Right renal cortex interstitium (tissue), 3 donors: Measurements from ENCODE around the gene PIK3R2. TPM values are rescaled to one million over a fixed set of nuclear protein-coding genes. Genes with fewer than 3 reads are reported as not detected.
A peak's percentile ranks its signal among the peaks of the same experiment; 100 is the strongest.

Experiments used
- DNase-seq, 3 donors: peaks; one replicate each; pipeline ENCODE4 v3.0.0-alpha.2; 2013; ENCODE audit warnings: low read depth in 3 of 3, low spot score in 2 of 3
- polyA plus RNA-seq, 3 donors: library from polyadenylated mRNA; unstranded; fragments of 120-200 nt; gene quantifications; one replicate each; pipeline ENCODE4 v1.2.1, GENCODE V29; 2013; ENCODE audit not compliant: insufficient read length in 3 of 3

PIK3R2 gene
- polyA plus RNA-seq, 3 donors, result 20.0 to 27.1 (median 26.7) TPM

DNA sequence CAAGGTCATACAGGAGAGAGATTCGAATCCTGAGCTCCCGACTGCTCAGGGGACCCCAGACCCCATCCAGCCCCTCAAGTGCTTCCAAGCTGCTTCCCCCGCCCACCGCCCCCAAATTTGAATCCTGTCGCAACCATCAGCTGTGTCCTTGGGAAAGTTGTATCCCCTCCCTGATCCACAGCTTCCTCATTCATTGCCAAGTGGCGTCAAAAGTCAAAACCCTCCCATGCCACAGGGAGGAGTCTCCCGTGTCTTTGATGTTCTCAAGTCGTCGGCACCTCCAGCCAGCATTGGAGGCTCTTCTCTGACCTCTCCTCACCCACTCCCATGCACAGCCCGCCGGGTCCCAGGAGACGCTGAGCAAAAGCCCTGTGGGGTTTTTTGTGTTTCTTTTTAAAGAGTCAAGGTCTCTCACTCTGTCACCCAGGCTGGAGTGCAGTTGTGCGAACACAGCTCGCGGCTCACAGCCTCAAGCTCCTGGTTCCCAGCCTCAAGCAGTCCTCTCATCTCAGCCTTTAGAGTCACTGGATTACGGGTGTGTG is 17.8 kb downstream of the PIK3R2 start:
- DNase-seq, result no peak

DNA sequence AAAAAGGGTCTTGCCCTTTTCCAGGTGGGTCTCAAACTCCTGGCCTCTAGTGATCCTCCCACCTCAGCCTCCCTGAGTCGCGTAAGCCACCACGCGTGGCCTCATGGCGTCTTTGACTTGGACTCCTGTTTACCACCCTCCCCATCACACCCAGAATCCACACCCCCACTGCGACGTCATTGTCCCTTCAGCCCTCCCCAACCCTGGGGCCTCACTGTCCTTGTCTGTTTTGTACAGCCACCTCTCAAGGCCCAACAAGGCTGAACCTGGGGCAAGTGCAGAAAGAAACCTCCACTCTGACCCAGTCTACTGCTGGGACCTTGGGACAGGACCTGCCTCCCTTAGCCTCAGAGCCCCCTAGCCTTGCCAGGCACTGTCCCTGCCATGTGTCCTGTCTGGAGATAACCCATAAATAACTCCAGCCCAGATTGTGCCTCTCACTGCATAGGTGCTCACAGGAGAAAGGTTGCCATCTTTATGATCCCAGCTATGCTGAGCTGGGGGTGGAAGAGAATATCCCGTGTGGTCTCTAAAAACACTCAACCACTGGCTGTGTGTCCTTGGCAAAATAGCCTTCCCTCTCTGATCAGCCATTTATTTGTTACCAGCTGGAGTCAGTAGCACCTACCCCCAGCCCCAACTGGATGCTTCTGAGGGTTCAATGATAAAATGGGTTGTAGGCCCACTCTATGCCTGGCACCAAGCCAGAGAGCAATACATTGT is 18.8 kb downstream of the PIK3R2 start:
- DNase-seq, result no peak

DNA sequence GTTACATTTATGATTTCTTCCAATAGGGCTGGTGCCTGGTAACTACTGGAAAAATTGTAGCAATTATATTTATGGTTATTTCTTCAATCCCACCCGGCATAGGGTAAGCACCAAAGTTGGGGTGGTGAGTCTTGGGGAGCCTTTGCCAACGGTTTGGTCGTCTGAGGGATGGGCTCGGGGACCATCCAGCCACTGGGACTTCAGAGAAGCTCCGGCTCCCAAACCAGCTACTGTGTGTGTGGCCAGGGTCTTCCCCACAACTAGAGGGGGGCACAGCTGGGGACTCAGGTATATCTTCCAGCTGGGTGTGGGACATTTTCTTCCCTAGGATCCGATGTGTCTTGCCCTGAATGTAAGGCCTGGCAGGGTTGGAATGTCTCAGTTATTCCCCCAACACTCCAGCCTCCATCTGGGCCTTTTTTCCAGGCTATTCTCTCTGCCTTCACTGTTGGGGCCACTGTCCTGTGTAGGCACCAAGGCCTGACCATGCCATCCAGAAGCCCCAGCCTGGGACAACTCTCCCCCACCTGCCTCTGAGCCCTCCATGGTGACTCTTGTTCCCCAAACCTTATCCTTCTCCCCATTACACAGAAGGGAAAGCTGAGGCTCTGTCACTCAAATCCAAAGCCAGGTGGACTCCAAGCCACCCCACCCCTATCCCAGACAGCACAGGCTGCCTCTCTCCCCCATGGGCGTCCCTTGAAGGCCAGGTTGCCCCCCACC is 19.5 kb downstream of the PIK3R2 start:
- no peak for DNase-seq

DNA sequence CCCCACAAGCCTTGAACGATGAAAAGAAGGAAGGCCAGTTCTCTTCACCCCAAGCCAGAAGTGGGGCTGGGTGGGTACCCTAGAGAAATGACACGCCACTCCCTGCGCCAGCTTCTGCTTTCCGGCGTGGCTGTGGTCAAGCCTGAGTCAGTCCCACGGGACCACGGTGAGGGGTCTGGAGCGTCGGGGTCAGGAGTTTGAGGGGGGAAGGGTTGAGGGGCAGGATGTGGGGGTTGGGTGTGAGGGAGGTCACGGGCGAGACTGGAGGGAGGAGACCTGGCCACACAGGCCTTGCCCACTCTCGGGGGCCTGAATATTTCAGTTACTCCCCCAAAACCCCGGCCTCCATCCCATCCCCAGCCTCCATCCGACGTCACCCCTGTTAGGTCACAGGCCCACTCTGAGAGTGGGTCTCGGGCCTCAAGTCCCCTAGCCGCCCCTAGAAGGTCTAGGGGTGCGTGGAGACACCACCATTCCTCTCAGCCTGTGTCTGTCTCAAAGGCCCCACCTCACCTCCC is 20.1 kb downstream of the PIK3R2 start:
- DNase-seq, result no peak

DNA sequence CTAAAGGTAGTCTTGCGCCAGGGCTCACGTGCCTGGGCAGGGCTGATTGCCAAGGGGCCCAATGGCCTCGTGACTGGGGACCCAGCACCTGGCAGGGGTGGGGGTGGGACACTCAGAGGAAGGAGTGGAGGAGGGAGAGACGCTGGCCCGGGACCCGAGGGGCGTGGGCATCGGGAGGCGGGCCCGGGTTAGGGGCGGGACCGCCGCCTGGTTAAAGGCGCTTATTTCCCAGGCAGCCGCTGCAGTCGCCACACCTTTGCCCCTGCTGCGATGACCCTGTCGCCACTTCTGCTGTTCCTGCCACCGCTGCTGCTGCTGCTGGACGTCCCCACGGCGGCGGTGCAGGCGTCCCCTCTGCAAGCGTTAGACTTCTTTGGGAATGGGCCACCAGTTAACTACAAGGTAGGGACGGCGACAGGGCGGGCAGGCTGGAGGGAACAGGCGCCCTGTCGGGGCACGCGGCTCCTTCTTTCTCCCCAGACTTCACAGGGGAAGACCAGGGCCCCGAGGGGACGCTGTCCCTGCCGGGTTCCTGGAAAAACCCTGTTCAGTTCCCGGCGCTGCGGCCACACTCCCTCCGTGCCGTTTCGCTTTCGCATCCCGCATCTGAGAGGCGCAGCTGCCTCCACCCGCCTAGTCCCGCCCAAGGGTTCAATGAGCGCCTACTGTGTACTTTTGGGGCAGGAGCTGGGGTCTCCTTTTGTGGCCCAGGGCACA is 20.8 kb downstream of the PIK3R2 start, which contains the start of gene IFI30:
TSS of gene IFI30 (plus strand) at position 242 of the 717 bp plus-strand sequence. CDS start at position 271, 29 bp downstream.
- DNase-seq, result no peak

DNA sequence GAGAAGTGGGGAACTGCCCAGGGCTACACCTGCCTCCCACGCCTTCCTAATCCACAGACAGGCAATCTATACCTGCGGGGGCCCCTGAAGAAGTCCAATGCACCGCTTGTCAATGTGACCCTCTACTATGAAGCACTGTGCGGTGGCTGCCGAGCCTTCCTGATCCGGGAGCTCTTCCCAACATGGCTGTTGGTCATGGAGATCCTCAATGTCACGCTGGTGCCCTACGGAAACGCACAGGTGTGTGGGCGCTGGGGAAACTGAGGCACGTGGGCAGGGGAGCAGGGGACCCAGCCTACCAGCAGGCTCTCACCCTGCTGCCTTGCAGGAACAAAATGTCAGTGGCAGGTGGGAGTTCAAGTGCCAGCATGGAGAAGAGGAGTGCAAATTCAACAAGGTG is 22.0 kb downstream of the PIK3R2 start:
- no peak for DNase-seq

DNA sequence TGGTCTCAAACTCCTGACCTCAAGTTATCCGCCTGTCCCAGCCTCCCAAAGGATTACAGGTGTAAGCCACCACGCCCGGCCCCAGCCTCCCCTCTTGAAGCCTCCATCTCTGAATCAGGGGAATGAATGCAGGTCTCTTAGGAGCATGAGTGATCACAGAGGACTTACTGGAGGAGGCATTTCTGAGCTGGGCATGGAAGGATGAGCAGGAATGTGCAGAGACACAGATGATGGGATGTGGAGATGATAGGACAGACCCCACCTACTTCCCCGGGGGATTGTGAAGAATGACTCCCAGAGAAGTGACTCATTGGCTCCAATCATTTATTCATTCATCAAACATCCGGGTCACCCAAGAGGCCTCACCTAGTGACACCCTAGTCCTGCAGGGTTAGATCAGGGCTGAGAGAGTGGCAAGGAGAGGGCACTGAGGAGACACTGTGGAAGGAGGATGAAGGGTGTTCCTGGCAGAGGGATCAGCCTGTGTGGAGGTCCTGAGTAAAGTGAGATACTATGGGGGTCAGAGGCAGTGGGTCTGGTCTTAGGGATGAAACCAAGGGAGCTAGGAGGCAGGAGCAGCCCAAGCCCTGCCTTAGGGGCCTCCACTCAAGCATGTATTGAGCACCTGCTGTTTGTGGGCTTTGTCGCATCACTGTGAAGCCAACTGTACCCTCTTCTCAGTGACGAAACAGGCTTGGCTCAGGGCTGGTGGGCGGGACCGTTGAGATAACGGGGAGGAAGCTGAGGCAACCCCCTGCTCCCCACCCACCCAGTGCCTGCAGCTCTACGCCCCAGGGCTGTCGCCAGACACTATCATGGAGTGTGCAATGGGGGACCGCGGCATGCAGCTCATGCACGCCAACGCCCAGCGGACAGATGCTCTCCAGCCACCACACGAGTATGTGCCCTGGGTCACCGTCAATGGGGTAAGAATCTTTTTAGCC is 23.7 kb downstream of the PIK3R2 start:
- DNase-seq, result no peak

DNA sequence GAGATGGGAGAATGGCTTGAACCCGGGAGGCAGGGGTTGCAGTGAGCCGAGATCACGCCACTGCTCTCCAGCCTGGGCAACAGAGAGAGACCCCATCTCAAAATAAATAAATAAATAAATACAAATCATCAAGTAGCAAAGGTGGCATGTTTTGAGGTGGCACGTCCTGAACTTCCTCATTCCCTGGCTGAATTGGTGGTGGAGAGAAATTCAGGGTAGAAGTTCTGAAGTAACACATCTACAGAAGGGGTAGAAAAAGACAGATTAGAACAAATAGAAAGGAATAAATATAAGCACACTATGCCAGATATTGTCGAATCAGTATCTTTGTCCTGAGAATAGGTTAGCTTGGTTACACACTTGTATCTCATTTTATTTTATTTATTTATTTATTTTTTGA is 27.0 kb downstream of the PIK3R2 start:
- DNase-seq, result no peak

DNA sequence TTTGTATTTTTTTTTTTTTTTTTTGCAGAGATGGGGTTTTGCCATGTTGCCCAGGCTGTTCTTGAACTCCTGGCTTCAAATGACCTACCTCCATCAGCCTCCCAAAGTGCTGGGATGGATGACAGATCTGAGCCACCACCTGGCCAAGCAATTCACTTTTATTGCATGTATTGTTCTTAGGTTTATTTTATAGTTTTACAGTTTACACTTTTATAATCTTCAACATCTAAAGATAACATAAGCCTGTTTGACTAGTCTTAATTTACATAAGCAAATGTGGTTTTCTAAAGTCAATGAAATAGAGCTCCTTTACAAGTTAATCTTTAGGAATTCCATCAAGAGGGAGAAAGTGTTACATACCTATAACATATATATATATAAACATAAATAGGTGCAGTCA is 30.6 kb downstream of the PIK3R2 start:
- DNase-seq, result no peak

DNA sequence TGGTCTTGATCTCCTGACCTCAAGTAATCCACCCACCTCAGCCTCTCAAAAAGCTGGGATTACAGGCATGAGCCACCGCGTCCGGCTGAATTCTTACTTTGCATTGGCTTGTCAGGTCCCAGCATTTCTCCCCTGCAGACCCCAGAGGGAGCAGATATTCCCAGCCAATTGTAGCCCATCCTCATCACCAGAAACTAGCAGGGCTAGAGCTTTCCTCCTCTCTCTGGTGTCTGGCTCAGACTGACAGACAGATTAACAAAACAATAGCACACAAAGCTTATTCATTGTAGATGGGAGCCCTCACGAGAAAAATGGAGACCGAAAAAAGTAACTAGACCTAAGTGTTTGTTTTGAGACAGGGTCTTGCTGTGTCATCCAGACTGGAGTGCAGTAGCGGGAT is 32.6 kb downstream of the PIK3R2 start:
- DNase-seq, result no peak

DNA sequence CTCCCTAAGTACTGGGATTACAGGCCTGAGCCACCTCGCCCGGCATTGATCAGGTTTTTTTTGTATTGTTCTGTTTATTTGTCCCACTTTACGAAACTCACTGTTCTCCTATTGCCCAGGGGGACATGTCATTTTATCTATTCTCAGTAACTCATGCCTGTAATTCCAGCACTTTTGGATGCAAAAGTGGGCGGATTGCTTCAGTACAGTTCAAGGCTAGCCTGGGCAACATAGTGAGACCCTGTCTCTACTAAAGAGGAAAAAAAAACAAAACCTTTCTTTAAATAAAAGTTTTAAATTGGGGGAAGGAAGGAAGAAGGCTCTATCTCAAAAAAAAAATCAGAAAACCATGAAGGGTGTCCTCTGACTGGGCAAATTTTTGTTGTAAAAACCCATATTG is 37.3 kb downstream of the PIK3R2 start:
- no peak for DNase-seq

DNA sequence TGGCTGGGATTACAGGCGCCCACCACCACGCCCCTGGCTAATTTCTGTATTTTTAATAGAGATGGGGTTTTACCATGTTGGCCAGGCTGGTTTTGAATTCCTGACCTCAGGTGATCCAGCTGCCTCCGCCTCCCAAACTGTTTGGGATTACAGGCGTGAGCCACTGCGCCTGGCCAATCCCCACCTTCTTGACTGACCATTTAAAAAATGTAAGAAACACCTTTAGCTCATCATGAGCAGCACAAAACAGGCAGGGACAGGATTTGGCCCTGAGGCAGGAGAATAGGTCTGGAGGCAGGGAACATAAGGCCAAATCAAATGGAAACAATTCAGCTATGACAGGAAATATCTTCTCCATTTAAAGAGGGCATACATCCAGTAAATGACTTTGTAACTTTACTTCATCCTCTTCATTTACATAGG is 38.7 kb downstream of the PIK3R2 start:
- no peak for DNase-seq

DNA sequence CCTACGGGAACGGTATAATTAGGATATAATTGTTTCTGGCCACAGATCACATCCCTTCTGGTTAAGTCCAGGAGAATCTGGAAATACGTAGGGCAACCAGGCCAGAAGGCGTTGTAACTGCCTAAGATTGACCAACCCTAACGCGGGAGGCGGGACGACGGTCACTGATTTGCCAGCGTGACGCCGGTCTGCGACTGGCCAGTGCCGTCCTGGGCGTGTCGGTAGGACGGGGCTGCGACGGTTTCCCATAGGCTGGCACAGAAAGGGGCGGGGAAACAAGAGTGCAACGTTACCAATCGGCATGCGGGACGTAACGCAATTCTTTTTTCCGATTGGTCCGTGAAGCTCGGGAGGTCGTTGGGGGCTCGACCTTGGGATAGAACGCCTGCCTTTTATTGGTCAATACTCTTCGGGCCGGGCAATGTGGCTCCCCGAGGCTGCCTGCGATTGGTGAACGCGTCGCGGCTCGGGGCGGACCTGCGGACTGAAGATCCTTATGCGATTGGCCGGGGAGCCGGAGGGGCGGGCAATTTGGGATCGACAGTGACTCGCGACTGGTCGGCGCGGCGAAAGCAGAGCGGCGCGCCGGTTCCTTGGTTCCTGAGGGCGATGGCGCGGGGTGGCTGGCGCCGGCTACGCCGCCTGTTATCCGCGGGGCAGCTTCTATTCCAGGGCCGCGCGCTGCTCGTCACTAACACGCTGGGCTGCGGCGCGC is 39.9 kb downstream of the PIK3R2 start, which contains the start of gene MPV17L2:
TSS of gene MPV17L2 (plus strand) at position 546 of the 715 bp plus-strand sequence. CDS start at position 610, 64 bp downstream.
- peak; percentile 99 for DNase-seq

DNA sequence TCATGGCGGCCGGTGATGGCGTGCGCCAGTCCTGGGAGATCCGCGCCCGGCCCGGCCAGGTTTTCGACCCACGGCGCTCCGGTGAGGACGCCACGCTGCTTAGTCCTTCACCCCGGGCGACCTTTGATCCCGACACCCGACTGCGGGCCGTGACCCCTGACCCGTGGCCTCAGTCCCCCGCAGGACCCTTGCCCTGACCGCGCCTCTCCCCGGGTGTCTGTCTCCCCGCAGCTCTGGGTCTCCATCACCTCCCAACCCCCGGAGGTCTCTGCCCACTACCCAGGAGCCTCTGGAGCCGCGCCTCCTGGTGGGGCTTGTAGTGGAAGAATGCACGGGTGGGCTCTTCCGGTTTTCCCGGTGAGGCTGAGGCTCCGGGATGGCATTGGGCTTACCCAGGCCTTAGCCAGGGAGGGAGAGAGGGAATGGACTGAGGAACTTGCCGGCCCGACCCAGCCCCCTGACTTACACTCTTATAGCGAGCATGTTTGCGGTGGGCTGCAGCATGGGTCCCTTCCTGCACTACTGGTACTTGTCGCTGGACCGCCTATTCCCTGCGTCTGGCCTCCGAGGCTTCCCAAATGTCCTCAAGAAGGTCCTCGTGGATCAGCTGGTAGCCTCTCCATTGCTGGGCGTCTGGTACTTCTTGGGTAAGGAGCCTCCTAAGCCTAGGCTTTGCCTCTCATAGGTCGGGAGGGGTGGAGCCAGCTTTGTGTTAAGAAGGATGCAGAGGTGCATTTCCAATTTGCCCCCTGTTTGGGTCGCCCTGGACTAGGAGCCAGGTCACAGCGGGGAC is 40.6 kb downstream of the PIK3R2 start:
- DNase-seq, result no peak

DNA sequence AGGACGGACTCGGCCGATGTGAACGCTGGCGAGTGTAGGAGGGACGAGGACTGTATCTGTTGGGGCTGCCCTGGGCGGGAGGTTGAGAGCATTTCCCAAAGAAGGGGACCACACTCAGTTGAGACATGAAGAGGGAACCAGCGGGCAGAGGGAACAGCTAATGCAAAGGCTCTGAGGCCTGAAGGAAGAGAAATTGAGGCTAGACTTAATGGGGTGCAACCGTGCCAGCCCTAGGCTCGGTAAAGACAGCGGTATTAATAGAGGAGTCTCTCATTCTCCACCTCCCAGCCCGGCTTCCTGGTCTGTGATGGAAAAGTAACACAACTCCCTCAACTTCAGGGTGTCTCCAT is 41.2 kb downstream of the PIK3R2 start:
- no peak for DNase-seq

DNA sequence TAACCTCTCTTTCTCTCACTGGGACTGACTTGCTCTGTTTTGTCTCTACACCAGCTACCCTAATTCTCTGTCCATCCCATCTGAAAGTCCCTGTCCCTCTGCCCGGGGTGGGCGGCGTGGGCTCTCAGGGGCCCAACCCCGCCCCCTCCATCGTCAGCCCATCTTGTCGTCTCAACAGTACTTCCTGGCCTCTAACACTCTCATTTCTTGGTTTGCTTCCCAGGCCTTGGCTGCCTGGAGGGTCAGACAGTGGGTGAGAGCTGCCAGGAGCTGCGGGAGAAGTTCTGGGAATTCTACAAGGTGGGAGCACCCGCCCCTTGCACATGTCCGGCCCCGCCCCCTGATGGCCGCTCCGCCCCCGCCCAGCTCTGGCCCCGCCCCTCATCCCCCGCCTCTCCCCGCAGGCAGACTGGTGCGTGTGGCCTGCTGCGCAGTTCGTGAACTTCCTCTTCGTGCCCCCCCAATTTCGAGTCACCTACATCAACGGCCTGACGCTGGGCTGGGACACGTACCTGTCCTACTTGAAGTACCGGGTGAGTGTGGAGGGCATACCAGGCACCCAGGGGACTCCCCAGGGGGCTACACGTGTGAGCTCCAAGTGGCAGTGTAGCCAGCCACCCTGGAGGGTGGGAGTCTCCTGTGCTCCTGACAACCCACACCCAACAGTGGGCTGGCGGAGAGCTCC is 41.7 kb downstream of the PIK3R2 start:
- DNase-seq, result no peak

DNA sequence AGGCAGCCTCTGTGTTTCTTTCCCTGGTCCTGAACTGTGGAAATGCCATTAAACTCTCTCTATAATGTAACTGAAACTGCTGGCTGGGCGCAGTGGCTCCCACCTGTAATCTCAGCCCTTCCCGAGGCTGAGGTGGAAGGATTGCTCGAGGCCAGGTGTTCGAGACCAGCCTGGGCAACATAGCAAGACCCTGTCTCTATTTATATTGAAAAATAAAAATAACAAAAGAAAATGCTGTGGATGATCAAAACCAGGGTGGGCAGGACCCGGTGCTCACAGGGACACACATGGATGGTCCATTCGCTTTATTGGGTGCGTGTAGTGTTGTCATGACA is 43.5 kb downstream of the PIK3R2 start:
- DNase-seq, result no peak

DNA sequence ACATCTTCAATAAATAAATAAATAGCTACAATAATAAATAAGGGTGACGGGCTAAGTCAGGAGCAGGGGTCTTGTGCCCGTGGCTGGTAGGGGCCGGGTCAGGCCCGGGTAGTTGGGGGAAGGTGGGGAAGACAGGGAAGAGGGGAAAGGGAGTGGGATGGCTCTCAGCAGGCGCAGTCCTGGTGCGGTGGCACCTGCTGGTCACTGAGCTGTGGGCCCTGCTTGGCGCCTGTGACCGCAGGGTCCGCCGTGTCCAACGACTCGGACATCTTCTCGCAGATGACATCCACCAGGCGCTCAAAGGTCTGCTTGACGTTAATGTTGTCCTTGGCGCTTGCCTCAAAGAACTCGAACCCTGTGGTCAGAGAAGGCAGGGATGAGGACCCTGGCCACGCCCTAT is 44.3 kb downstream of the PIK3R2 start:
- DNase-seq, result no peak
